HepG2 (cell line): Measurements from ENCODE around the gene MFAP1. TPM values are rescaled to one million over a fixed set of nuclear protein-coding genes. Genes with fewer than 3 reads are reported as not detected.

ENCODE experiments used
- ATAC-seq: fragments of 200-7000 bp; cut with Tn5 transposase; 3 replicates; pipeline ENCODE4 v1.9.1; 2020; ENCODE audit warnings: mild to moderate bottlenecking, moderate library complexity
- BruUV-seq: library from RNA; stranded (reverse); fragments of 400-500 nt; replicated peaks from 2 replicates; lab custom pipeline; 2021; lab: Mats Ljungman, UMichigan
- CTCF ChIA-PET: fragments of 300-600 bp; formaldehyde crosslinking; extraction: SDS; loops from one replicate; lab custom pipeline; 2021; ENCODE audit warnings: low total read pairs, inconsistent platforms, low intra/inter-chr PET ratio; lab: Yijun Ruan, JAX
- POLR2A ChIA-PET: fragments of 350-600 bp; sonication (Branson Sonifier 250); formaldehyde crosslinking; loops from one replicate; lab custom pipeline; 2020; ENCODE audit warnings: antibody characterized with exemption, inconsistent platforms; lab: Yijun Ruan, JAX
- DNase-seq: peaks from one replicate; pipeline ENCODE4 v3.0.0-alpha.2; 2015; ENCODE audit warnings: low spot score
- FAIRE-seq: peaks from 3 replicates; lab custom pipeline; 2011; peaks lifted over from hg19 to GRCh38; lab: Jason Lieb, UNC
- H2AFZ ChIP-seq: one replicate; pipeline ENCODE4 v1.6.1; 2011; ENCODE audit warnings: low read length, inconsistent platforms
- H3K27ac ChIP-seq: fragments of 300-600 bp; 3 replicates; pipeline ENCODE4 v1.8.0; 2011; ENCODE audit warnings: mixed run types, mild to moderate bottlenecking, mixed read lengths, low read length, inconsistent platforms; ENCODE audit not compliant: insufficient read depth; ENCODE audit errors: extremely low read length
- H3K27me3 ChIP-seq, 2 experiments: fragments of 200-600 bp in 1 of 2; 2 replicates in 1 of 2; 3 replicates in 1 of 2; pipeline versions ENCODE4 v1.6.0 to v1.8.0; 2011; ENCODE audit warnings: low read length in 2 of 2, mild to moderate bottlenecking in 2 of 2, moderate library complexity in 2 of 2, inconsistent platforms in 1 of 2; ENCODE audit not compliant: insufficient read depth in 2 of 2, control insufficient read depth in 1 of 2
- H3K36me3 ChIP-seq, 2 experiments: fragments of 200-600 bp in 1 of 2; replicated peaks in 1 of 2; 2 replicates in 1 of 2; 3 replicates in 1 of 2; pipeline versions ENCODE4 v1.5.1 to v1.8.0; 2011; ENCODE audit warnings: low read length in 2 of 2, inconsistent platforms in 1 of 2; ENCODE audit not compliant: insufficient read depth in 2 of 2, control insufficient read depth in 1 of 2
- H3K4me1 ChIP-seq: 2 replicates; pipeline ENCODE4 v1.5.1; 2012; ENCODE audit warnings: low read length, inconsistent platforms; ENCODE audit not compliant: insufficient read depth
- H3K4me2 ChIP-seq: 2 replicates; pipeline ENCODE4 v1.6.0; 2011; ENCODE audit warnings: low read depth, low read length, inconsistent platforms
- H3K4me3 ChIP-seq, 3 experiments: fragments of 200-600 bp in 1 of 3; sonication (generic), shearing (Covaris generic) in 1 of 3; replicated peaks in 1 of 3; 2 replicates each; pipeline ENCODE4 v1.5.1; 2011 to 2016; ENCODE audit warnings: low read length in 3 of 3, inconsistent platforms in 2 of 3, low read depth in 2 of 3, mild to moderate bottlenecking in 2 of 3, control low read depth in 1 of 3, mixed read lengths in 1 of 3; ENCODE audit not compliant: insufficient read depth in 1 of 3
- H3K79me2 ChIP-seq: one replicate; pipeline ENCODE4 v1.6.1; 2011; ENCODE audit warnings: low read length, inconsistent platforms; ENCODE audit not compliant: insufficient read depth
- H3K9ac ChIP-seq: 2 replicates; pipeline ENCODE4 v1.6.0; 2011; ENCODE audit warnings: mild to moderate bottlenecking, low read depth, low read length, inconsistent platforms; ENCODE audit not compliant: insufficient read depth
- H3K9me3 ChIP-seq: 2 replicates; pipeline ENCODE4 v1.5.1; 2012; ENCODE audit warnings: mild to moderate bottlenecking, low read length
- H4K20me1 ChIP-seq: 2 replicates; pipeline ENCODE4 v1.6.0; 2011; ENCODE audit warnings: inconsistent platforms, mild to moderate bottlenecking, low read length, moderate library complexity; ENCODE audit not compliant: insufficient read depth
- CREBL2 ChIP-seq: sonication (generic); formaldehyde crosslinking; IDR thresholded peaks from 2 replicates; pipeline ENCODE4 v1.8.1; 2023; ENCODE audit warnings: missing genetic modification reagents, mild to moderate bottlenecking, borderline replicate concordance
- FOXO4 ChIP-seq: sonication (generic); formaldehyde crosslinking; conservative IDR thresholded peaks from 2 replicates; pipeline ENCODE4 v1.8.1; 2023; ENCODE audit warnings: missing genetic modification reagents
- HIC2 ChIP-seq: sonication (generic); formaldehyde crosslinking; IDR thresholded peaks from 2 replicates; pipeline ENCODE4 v1.9.0; 2022; ENCODE audit warnings: low read depth, missing genetic modification reagents
- KIAA2018 ChIP-seq: sonication (generic); formaldehyde crosslinking; IDR thresholded peaks from 2 replicates; pipeline ENCODE4 v1.5.0; 2020; ENCODE audit warnings: mild to moderate bottlenecking, missing genetic modification reagents, borderline replicate concordance
- NFYC ChIP-seq: IDR thresholded peaks from 2 replicates; pipeline ENCODE4 v1.6.1; 2016; ENCODE audit warnings: missing genetic modification reagents, missing compliant biosample characterization
- RXRB ChIP-seq: IDR thresholded peaks from 2 replicates; pipeline ENCODE4 v1.6.1; 2016; ENCODE audit warnings: borderline replicate concordance, missing genetic modification reagents, missing compliant biosample characterization
- SIX1 ChIP-seq: sonication (generic); formaldehyde crosslinking; IDR thresholded peaks from 2 replicates; pipeline ENCODE4 v1.4.0; 2020; ENCODE audit warnings: missing genetic modification reagents, borderline replicate concordance
- SMAD3 ChIP-seq: sonication (generic); formaldehyde crosslinking; IDR thresholded peaks from 2 replicates; pipeline ENCODE4 v1.4.0; 2020; ENCODE audit warnings: missing genetic modification reagents
- THAP7 ChIP-seq: sonication (generic); formaldehyde crosslinking; IDR thresholded peaks from 2 replicates; pipeline ENCODE4 v1.8.1; 2023; ENCODE audit warnings: mild to moderate bottlenecking, missing genetic modification reagents
- ZNF20 ChIP-seq: sonication (generic); formaldehyde crosslinking; IDR thresholded peaks from 2 replicates; pipeline ENCODE4 v1.4.0; 2020; ENCODE audit warnings: mild to moderate bottlenecking, moderate library complexity, missing genetic modification reagents
- ZNF230 ChIP-seq: sonication (generic); formaldehyde crosslinking; IDR thresholded peaks from 2 replicates; pipeline ENCODE4 v1.4.0; 2020; ENCODE audit warnings: mild to moderate bottlenecking, missing genetic modification reagents
- ZNF441 ChIP-seq: sonication (generic); formaldehyde crosslinking; IDR thresholded peaks from 2 replicates; pipeline ENCODE4 v1.7.0; 2021; ENCODE audit warnings: missing genetic modification reagents, borderline replicate concordance
- ZNF776 ChIP-seq: sonication (generic); formaldehyde crosslinking; IDR thresholded peaks from 2 replicates; pipeline ENCODE4 v1.4.0; 2020; ENCODE audit warnings: mild to moderate bottlenecking, missing genetic modification reagents
- in situ Hi-C: cut with HindIII; loops from 2 replicates; pipeline ENCODE4 v1.10.0; 2017; ENCODE audit warnings: low pct_unique_long_range_greater_than_20kb; ENCODE audit not compliant: extremely low pct_ligation_motif_present
- intact Hi-C: fragments of 100-400 bp; cut with micrococcal nuclease; formaldehyde crosslinking; loops from one replicate; pipeline ENCODE4 v1.10.0; 2022; ENCODE audit not compliant: unreplicated experiment
- polyA plus RNA-seq, 8 experiments: library from polyadenylated mRNA; depleted of rRNA in 3 of 8; stranded (reverse) in 7 of 8; unstranded in 1 of 8; fragments of >200 nt; fragmentation: Illumina TruSeq in 4 of 8; extraction: Trizol in 4 of 8; gene quantifications; 2 replicates each; pipeline versions ENCODE4 v1.2.1 to v1.2.3, GENCODE V29; 2011 to 2016; ENCODE audit warnings: low read depth in 4 of 8, missing spikeins in 1 of 8, mixed read lengths in 1 of 8; ENCODE audit not compliant: insufficient read depth in 1 of 8
- total RNA-seq, 5 experiments: library from RNA; depleted of rRNA; stranded (reverse); fragments of >200 nt; fragmentation: Illumina TruSeq; extraction: Trizol; gene quantifications; 2 replicates each; pipeline ENCODE4 v1.2.3, GENCODE V29; 2016; ENCODE audit warnings: low read depth in 1 of 5

The MFAP1 gene
- total and polyA plus RNA-seq, 2 of the 13 experiments (the other 11 are each of a cell fraction or from before 2014, with no cell fraction given): 11.8 to 39.5 TPM

- no peak for DNase-seq
- intact Hi-C loops: no loop called here
- Histone ChIP-seq H3K4me2 (no peak overlapping the region), H2AFZ (no peak overlapping the region), H3K27me3 (no peaks in the 10 kb centered on the region), H3K4me3 (no peak overlapping the region), H4K20me1 (no peaks in the 10 kb centered on the region), H3K27ac (no peak overlapping the region), H3K36me3 (no peaks in the 10 kb centered on the region), H3K9me3 (no peaks in the 10 kb centered on the region), H3K4me1 (no peaks in the 10 kb centered on the region), H3K9ac (no peak overlapping the region), H3K79me2 (no peaks in the 10 kb centered on the region)
- CTCF ChIA-PET: no interaction called here
- in situ Hi-C loops: no loop called here
- POLR2A ChIA-PET: no interaction called here
- no peak for FAIRE-seq
- no peak for ATAC-seq
- BruUV-seq: no TSS peak
- TF ChIP-seq RXRB (CRISPR knock-in tag) (no peak), ZNF230 (CRISPR knock-in tag) (no peak), NFYC (CRISPR knock-in tag) (no peak), KIAA2018 (CRISPR knock-in tag) (no peak), ZNF20 (CRISPR knock-in tag) (no peak), ZNF441 (no peak), THAP7 (CRISPR knock-in tag) (no peak), CREBL2 (no peak), SIX1 (no peak), FOXO4 (no peak), ZNF776 (CRISPR knock-in tag) (no peak), HIC2 (no peak), SMAD3 (CRISPR knock-in tag) (no peak)
These were observed 20.9 kb upstream of the MFAP1 start for GRCh38 chr15:43845421-43845820.
